Liver (tissue), 3 donors: ENCODE measurements around the gene RND3.

Source experiments
- EGR1 ChIP-seq, 2 donors: IDR thresholded peaks; 2 replicates each; pipeline ENCODE4 v1.6.1; 2016 to 2018; ENCODE audit warnings: antibody characterized with exemption in 2 of 2, low read depth in 2 of 2
- GABPA ChIP-seq, 2 donors: IDR thresholded peaks in 1 of 2; conservative IDR thresholded peaks in 1 of 2; 2 replicates each; pipeline ENCODE4 v1.6.1; 2016; ENCODE audit warnings: antibody characterized with exemption in 2 of 2, mild to moderate bottlenecking in 1 of 2, moderate library complexity in 1 of 2
- JUND ChIP-seq, 2 donors: IDR thresholded peaks; 2 replicates each; pipeline ENCODE4 v1.6.1; 2016; ENCODE audit warnings: antibody characterized with exemption in 2 of 2
- RAD21 ChIP-seq, 2 donors: IDR thresholded peaks; 2 replicates each; pipeline ENCODE4 v1.6.1; 2016; ENCODE audit warnings: antibody characterized with exemption in 2 of 2, mild to moderate bottlenecking in 2 of 2
- RXRA ChIP-seq, 2 donors: IDR thresholded peaks; 2 replicates each; pipeline ENCODE4 v1.6.1; 2017 to 2018; ENCODE audit warnings: antibody characterized with exemption in 2 of 2, mild to moderate bottlenecking in 1 of 2
- TAF1 ChIP-seq: conservative IDR thresholded peaks from 2 replicates; pipeline ENCODE4 v1.6.1; 2016; ENCODE audit warnings: antibody characterized with exemption, mild to moderate bottlenecking
- YY1 ChIP-seq: IDR thresholded peaks from 2 replicates; pipeline ENCODE4 v1.6.1; 2016; ENCODE audit warnings: antibody characterized with exemption, mild to moderate bottlenecking
- TF ChIP-seq, protein P1 (sequence below): fragments of 150-350 bp; IDR thresholded peaks from 2 replicates; pipeline ENCODE4 v1.5.1; 2017; ENCODE audit warnings: improper control_type of control experiment, low read depth, low read length; ENCODE audit not compliant: missing input control
- TF ChIP-seq, protein P2 (sequence below): IDR thresholded peaks from 2 replicates; pipeline ENCODE4 v1.6.1; 2016; ENCODE audit warnings: antibody characterized with exemption, mild to moderate bottlenecking
- TF ChIP-seq, protein P3 (sequence below): IDR thresholded peaks from 2 replicates; pipeline ENCODE4 v1.6.1; 2016; ENCODE audit warnings: antibody characterized with exemption
- donor health status: healthy.
- donor health status: healthy.

DNA sequence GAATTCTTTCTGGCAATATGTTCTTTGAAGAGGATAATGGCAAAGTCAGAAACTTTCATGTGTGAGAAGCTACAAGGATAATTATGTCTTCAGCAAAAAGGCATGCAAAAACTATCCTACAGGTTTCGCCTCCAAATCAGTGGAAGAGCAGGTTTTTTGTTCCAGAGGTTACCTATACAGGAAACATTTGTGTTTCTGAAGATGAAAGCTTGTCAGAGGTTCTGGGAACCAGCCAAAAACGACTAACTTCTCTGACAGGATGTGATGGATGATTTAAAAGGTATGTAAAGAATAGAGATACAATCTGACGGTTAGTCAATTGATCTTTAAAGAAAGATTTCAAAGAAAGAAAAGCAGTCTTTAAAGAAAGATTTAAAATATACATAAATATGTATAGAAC is 37.6 kb downstream of the RND3 start:
- TF ChIP-seq TAF1 (no peak), GABPA (IDR thresholded peaks at IDR 0.05 in 1 of 2, conservative IDR thresholded peaks at IDR 0.05 in 1 of 2) (no peak), JUND (IDR thresholded peaks at IDR 0.05) (no peak), RXRA (IDR thresholded peaks at IDR 0.05) (no peak), RAD21 (IDR thresholded peaks at IDR 0.05) (no peak), EGR1 (IDR thresholded peaks at IDR 0.05; ENCODE audit: low read depth in 2 of 2) (no peak), YY1 (no peak)
- TF ChIP-seq, protein P1, sequence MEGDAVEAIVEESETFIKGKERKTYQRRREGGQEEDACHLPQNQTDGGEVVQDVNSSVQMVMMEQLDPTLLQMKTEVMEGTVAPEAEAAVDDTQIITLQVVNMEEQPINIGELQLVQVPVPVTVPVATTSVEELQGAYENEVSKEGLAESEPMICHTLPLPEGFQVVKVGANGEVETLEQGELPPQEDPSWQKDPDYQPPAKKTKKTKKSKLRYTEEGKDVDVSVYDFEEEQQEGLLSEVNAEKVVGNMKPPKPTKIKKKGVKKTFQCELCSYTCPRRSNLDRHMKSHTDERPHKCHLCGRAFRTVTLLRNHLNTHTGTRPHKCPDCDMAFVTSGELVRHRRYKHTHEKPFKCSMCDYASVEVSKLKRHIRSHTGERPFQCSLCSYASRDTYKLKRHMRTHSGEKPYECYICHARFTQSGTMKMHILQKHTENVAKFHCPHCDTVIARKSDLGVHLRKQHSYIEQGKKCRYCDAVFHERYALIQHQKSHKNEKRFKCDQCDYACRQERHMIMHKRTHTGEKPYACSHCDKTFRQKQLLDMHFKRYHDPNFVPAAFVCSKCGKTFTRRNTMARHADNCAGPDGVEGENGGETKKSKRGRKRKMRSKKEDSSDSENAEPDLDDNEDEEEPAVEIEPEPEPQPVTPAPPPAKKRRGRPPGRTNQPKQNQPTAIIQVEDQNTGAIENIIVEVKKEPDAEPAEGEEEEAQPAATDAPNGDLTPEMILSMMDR = no peak
- TF ChIP-seq, protein P2, sequence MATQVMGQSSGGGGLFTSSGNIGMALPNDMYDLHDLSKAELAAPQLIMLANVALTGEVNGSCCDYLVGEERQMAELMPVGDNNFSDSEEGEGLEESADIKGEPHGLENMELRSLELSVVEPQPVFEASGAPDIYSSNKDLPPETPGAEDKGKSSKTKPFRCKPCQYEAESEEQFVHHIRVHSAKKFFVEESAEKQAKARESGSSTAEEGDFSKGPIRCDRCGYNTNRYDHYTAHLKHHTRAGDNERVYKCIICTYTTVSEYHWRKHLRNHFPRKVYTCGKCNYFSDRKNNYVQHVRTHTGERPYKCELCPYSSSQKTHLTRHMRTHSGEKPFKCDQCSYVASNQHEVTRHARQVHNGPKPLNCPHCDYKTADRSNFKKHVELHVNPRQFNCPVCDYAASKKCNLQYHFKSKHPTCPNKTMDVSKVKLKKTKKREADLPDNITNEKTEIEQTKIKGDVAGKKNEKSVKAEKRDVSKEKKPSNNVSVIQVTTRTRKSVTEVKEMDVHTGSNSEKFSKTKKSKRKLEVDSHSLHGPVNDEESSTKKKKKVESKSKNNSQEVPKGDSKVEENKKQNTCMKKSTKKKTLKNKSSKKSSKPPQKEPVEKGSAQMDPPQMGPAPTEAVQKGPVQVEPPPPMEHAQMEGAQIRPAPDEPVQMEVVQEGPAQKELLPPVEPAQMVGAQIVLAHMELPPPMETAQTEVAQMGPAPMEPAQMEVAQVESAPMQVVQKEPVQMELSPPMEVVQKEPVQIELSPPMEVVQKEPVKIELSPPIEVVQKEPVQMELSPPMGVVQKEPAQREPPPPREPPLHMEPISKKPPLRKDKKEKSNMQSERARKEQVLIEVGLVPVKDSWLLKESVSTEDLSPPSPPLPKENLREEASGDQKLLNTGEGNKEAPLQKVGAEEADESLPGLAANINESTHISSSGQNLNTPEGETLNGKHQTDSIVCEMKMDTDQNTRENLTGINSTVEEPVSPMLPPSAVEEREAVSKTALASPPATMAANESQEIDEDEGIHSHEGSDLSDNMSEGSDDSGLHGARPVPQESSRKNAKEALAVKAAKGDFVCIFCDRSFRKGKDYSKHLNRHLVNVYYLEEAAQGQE = no peak
- TF ChIP-seq, protein P3, sequence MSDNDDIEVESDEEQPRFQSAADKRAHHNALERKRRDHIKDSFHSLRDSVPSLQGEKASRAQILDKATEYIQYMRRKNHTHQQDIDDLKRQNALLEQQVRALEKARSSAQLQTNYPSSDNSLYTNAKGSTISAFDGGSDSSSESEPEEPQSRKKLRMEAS = no peak
